Transverse colon (tissue), 4 donors: ENCODE data around the gene LRRC58. TPM values are rescaled to one million over a fixed set of nuclear protein-coding genes. Genes with fewer than 3 reads are reported as not detected.

Experiments used
- DNase-seq: peaks from one replicate; pipeline ENCODE4 v3.0.0-alpha.2; 2019
- H3K27ac ChIP-seq, 4 donors: fragments of 200-600 bp; sonication (generic); 2 replicates each; pipeline ENCODE4 v1.5.1; 2016 to 2018; ENCODE audit warnings: inconsistent platforms in 4 of 4
- H3K27me3 ChIP-seq: fragments of 200-600 bp; sonication (generic); 2 replicates; pipeline ENCODE4 v1.5.1; 2017; ENCODE audit warnings: inconsistent platforms
- H3K36me3 ChIP-seq, 4 donors: fragments of 200-600 bp; sonication (generic); 2 replicates each; pipeline ENCODE4 v1.5.1; 2017 to 2019; ENCODE audit warnings: inconsistent platforms in 4 of 4
- H3K4me1 ChIP-seq, 4 donors: fragments of 200-600 bp; sonication (generic); 2 replicates each; pipeline ENCODE4 v1.5.1; 2017 to 2020; ENCODE audit warnings: inconsistent platforms in 4 of 4
- H3K4me3 ChIP-seq, 4 donors: fragments of 200-600 bp; sonication (generic); 1 replicate in 1 of 4; 2 replicates in 3 of 4; pipeline versions ENCODE4 v1.5.1 to v1.6.1; 2017 to 2019; ENCODE audit warnings: inconsistent platforms in 4 of 4
- H3K9me3 ChIP-seq, 2 donors: fragments of 200-600 bp; sonication (generic); 2 replicates each; pipeline ENCODE4 v1.5.1; 2017 to 2019; ENCODE audit warnings: inconsistent platforms in 2 of 2
- CTCF ChIP-seq, 5 experiments: fragments of 200-600 bp in 3 of 5; fragments of 450-650 bp in 2 of 5; sonication (generic) in 3 of 5; IDR thresholded peaks; 1 replicate in 2 of 5; 2 replicates in 3 of 5; pipeline ENCODE4 v1.5.1; 2016 to 2017; ENCODE audit warnings: antibody characterized with exemption in 5 of 5, inconsistent platforms in 3 of 5, mild to moderate bottlenecking in 2 of 5, moderate library complexity in 1 of 5
- EP300 ChIP-seq: sonication (generic); formaldehyde crosslinking; IDR thresholded peaks from one replicate; pipeline ENCODE4 v1.6.1; 2017; ENCODE audit warnings: antibody characterized with exemption, low read depth
- POLR2A ChIP-seq: fragments of 450-650 bp; IDR thresholded peaks from one replicate; pipeline ENCODE4 v1.6.1; 2016; ENCODE audit warnings: antibody characterized with exemption, mild to moderate bottlenecking, moderate library complexity
- POLR2AphosphoS5 ChIP-seq, 3 donors: sonication (generic); formaldehyde crosslinking; IDR thresholded peaks; one replicate each; pipeline ENCODE4 v1.6.1; 2016; ENCODE audit warnings: antibody characterized with exemption in 3 of 3
- WGBS, 2 donors: methylation state at CpG; one replicate each; pipeline ENCODE4 v1.1.5; 2018; ENCODE audit warnings: low coverage in 1 of 2; 5-methylcytosine and 5-hydroxymethylcytosine counted together
- in situ Hi-C, 4 donors: fragments of 200-750 bp; cut with MboI; loops; one replicate each; pipeline versions ENCODE4 v1.15.0 to v1.15.1; 2017; ENCODE audit warnings: low sequenced_read_pairs in 3 of 4, low pct_ligation_motif_present in 1 of 4, low pct_unique_long_range_greater_than_20kb in 1 of 4
- intact Hi-C: fragments of 100-400 bp; cut with DNase I; formaldehyde crosslinking; loops from one replicate; pipeline ENCODE4 v1.15.1; 2023; ENCODE audit warnings: low total_unique reads
- total RNA-seq, 4 donors: library from RNA; depleted of rRNA; stranded (reverse); fragments of >200 nt; gene quantifications; one replicate each; pipeline ENCODE4 v1.1.0, GENCODE V29; 2016

Gene LRRC58
- total RNA-seq, 4 donors from 2014 or later: 7.9 to 23.2 (median 15.2) TPM

GRCh38 chr3:120286465-120286864, 62.7 kb downstream of the LRRC58 start:
- in situ Hi-C loops (no loop called here), intact Hi-C loops (no loop called here)
- no peak overlapping the region for H3K4me3 ChIP-seq
- H3K27me3 ChIP-seq: peaks cover 35% of the 10 kb centered on the region
- no peaks in the 10 kb centered on the region for H3K9me3 ChIP-seq
- no peak for DNase-seq
- WGBS, 2 donors: 60 to 65% methylated on average over 2 of the region's 2 CpGs
- H3K27ac ChIP-seq: no peak overlapping the region
- no peaks in the 10 kb centered on the region for H3K36me3 ChIP-seq
- TF ChIP-seq POLR2AphosphoS5 (IDR thresholded peaks at IDR 0.05): no peak
- peaks cover 0 to 7% (median 4%) of the 10 kb centered on the region in 4 donors for H3K4me1 ChIP-seq

GRCh38 chr3:120285508-120285841, 63.7 kb downstream of the LRRC58 start:
- Histone ChIP-seq H3K27me3 (peaks cover 35% of the 10 kb centered on the region), H3K27ac (no peak overlapping the region), H3K4me3 (peak overlapping the region; percentile 14 to 57 (median 36)), H3K4me1 (peaks cover 0 to 7% (median 4%) of the 10 kb centered on the region in 4 donors), H3K9me3 (no peaks in the 10 kb centered on the region), H3K36me3 (no peaks in the 10 kb centered on the region)
- no peak for DNase-seq
- TF ChIP-seq CTCF (IDR thresholded peaks at IDR 0.05) (no peak), POLR2AphosphoS5 (IDR thresholded peaks at IDR 0.05) (no peak), EP300 (no peak), POLR2A (no peak)
- 52 to 60% methylated on average over 9 to 15 of the region's 15 CpGs for WGBS, 2 donors
- intact Hi-C loops (no loop called here), in situ Hi-C loops (no loop called here)

GRCh38 chr3:120284747-120285507, 64.2 kb downstream of the LRRC58 start, which contains the start of gene GPR156:
TSS of gene GPR156 (minus strand) at chr3:120285222. CDS start at chr3:120244098, 41,124 bp downstream.
- peaks cover 0 to 7% (median 4%) of the 10 kb centered on the region in 4 donors for H3K4me1 ChIP-seq
- peaks cover 35% of the 10 kb centered on the region for H3K27me3 ChIP-seq
- no peaks in the 10 kb centered on the region for H3K9me3 ChIP-seq
- no peak within 1 kb of the TSS for H3K27ac ChIP-seq
- no peak for DNase-seq
- no peaks in the 10 kb centered on the region for H3K36me3 ChIP-seq
- peak within 1 kb of the TSS; percentile 14 to 57 (median 36) for H3K4me3 ChIP-seq
- intact Hi-C loops: no loop called here
- TF ChIP-seq POLR2A (no peak), CTCF (IDR thresholded peaks at IDR 0.05) (no peak), EP300 (no peak), POLR2AphosphoS5 (IDR thresholded peaks at IDR 0.05) (no peak)
- in situ Hi-C loops: no loop called here
- WGBS, 2 donors: 20 to 28% methylated on average over 3 to 32 of the region's 72 CpGs

- in situ Hi-C loops: no loop called here
- no peaks in the 10 kb centered on the region for H3K36me3 ChIP-seq
- no peak overlapping the region for H3K4me3 ChIP-seq
- no peaks in the 10 kb centered on the region for H3K9me3 ChIP-seq
- peaks cover 0 to 7% (median 4%) of the 10 kb centered on the region in 4 donors for H3K4me1 ChIP-seq
- peaks cover 31% of the 10 kb centered on the region for H3K27me3 ChIP-seq
- intact Hi-C loops: no loop called here
- H3K27ac ChIP-seq: no peak overlapping the region
- TF ChIP-seq POLR2A: no peak
- no peak for TF ChIP-seq CTCF (IDR thresholded peaks at IDR 0.05)
- no peak for TF ChIP-seq EP300
- no peak for TF ChIP-seq POLR2AphosphoS5 (IDR thresholded peaks at IDR 0.05)
- WGBS, 2 donors: 86 to 100% methylated on average over 1 to 3 of the region's 3 CpGs
- no peak for DNase-seq
Observed at GRCh38 chr3:120281261-120281660, 67.9 kb downstream of the LRRC58 start.
